ENCODE data around the gene USP17L11. TPM values are rescaled to one million over a fixed set of nuclear protein-coding genes. Genes with fewer than 3 reads are reported as not detected.
"Not testable (repeated sequence)": the region's sequence is repeated elsewhere in the genome, so short reads cannot be mapped to it uniquely, and the experiment has no call there.

USP17L11 gene
- total RNA-seq, 1 experiment from 2014 or later: not detected

- H3K18ac ChIP-seq (ENCODE audit: insufficient read length, low read depth, low read length); H4K91ac ChIP-seq (ENCODE audit: insufficient read length, low read depth, low read length); DNase-seq; H3K4me2 ChIP-seq (ENCODE audit: insufficient read depth, insufficient read length, low read length); H3K9me3 ChIP-seq (ENCODE audit: control insufficient read depth, low read depth, low read length); H2BK15ac ChIP-seq (ENCODE audit: low read depth, low read length); H3T11ph ChIP-seq (ENCODE audit: low read length); H3K27me3 ChIP-seq (ENCODE audit: insufficient read depth, low read length); H3K79me1 ChIP-seq (ENCODE audit: insufficient read depth, low read depth, low read length, poor library complexity, severe bottlenecking); H3K4me1 Mint-ChIP-seq; H3K14ac ChIP-seq (ENCODE audit: insufficient read depth, low read length); H3K27ac ChIP-seq (ENCODE audit: insufficient read length, low read depth, low read length); H4K20me1 ChIP-seq (ENCODE audit: control insufficient read depth, insufficient read depth, insufficient read length); H3K27ac Mint-ChIP-seq; H3K4me3 Mint-ChIP-seq; H3K79me2 ChIP-seq (ENCODE audit: insufficient read depth, low read length); H4K8ac ChIP-seq (replicated peaks; ENCODE audit: insufficient read length, low read depth, low read length); H3K23me2 ChIP-seq (ENCODE audit: insufficient read length, low read depth, low read length, poor library complexity, severe bottlenecking); H2AFZ ChIP-seq (ENCODE audit: low read length); H2BK12ac ChIP-seq (ENCODE audit: insufficient read length, low read depth, low read length); H4K5ac ChIP-seq (ENCODE audit: insufficient read length, low read depth, low read length); H3K23ac ChIP-seq (ENCODE audit: insufficient read length, low read depth, low read length); H3K9ac ChIP-seq (ENCODE audit: extremely low read depth, insufficient read length, low read length); H3K9me3 Mint-ChIP-seq; H3K27me3 Mint-ChIP-seq (ENCODE audit: low read depth); H2BK20ac ChIP-seq (ENCODE audit: low read depth, low read length, poor library complexity, severe bottlenecking); H3K56ac ChIP-seq (ENCODE audit: insufficient read length, low read depth, low read length); H3K4ac ChIP-seq (ENCODE audit: low read depth, low read length); H2AK5ac ChIP-seq (ENCODE audit: insufficient read length, low read length); H3K4me1 ChIP-seq (ENCODE audit: insufficient read depth, low read length); H2BK5ac ChIP-seq (ENCODE audit: insufficient read length, low read length); H2BK120ac ChIP-seq (ENCODE audit: low read depth, low read length, poor library complexity, severe bottlenecking); H3K36me3 Mint-ChIP-seq (ENCODE audit: insufficient read depth in 1 of 3, low read depth in 3 of 3): not testable (repeated sequence)
- no CpG with 5 or more reads among the region's 15 CpGs for WGBS (ENCODE audit: extremely low coverage, insufficient read length, low lambda C conversion rate)
Measured at GRCh38 chr4:9234085-9234484, 18.9 kb downstream of the USP17L11 start, which contains the start of gene USP17L15. Gene USP17L15 (plus strand): TSS chr4:9234385. CDS start chr4:9234385, 0 bp downstream.

- H3K14ac ChIP-seq (ENCODE audit: insufficient read depth, low read length): not testable (repeated sequence)
Measured at GRCh38 chr4:9238461-9238860, 23.3 kb downstream of the USP17L11 start.

More at GRCh38 chr4:9238461-9238860, 23.3 kb downstream of the USP17L11 start:
- H3K27me3 ChIP-seq (ENCODE audit: insufficient read depth, low read length); H3K56ac ChIP-seq (ENCODE audit: insufficient read length, low read depth, low read length); H3K27ac Mint-ChIP-seq; H3K4me1 ChIP-seq (ENCODE audit: insufficient read depth, low read length); H3K23me2 ChIP-seq (ENCODE audit: insufficient read length, low read depth, low read length, poor library complexity, severe bottlenecking); H3K9me3 Mint-ChIP-seq; H3K36me3 Mint-ChIP-seq (ENCODE audit: insufficient read depth in 1 of 3, low read depth in 3 of 3); H3K79me2 ChIP-seq (ENCODE audit: insufficient read depth, low read length); H4K91ac ChIP-seq (ENCODE audit: insufficient read length, low read depth, low read length); H2AK5ac ChIP-seq (ENCODE audit: insufficient read length, low read length); H3K9ac ChIP-seq (ENCODE audit: extremely low read depth, insufficient read length, low read length); H3K4me2 ChIP-seq (ENCODE audit: insufficient read depth, insufficient read length, low read length); H4K20me1 ChIP-seq (ENCODE audit: control insufficient read depth, insufficient read depth, insufficient read length); H3K4ac ChIP-seq (ENCODE audit: low read depth, low read length); H2BK20ac ChIP-seq (ENCODE audit: low read depth, low read length, poor library complexity, severe bottlenecking); H3K4me3 Mint-ChIP-seq; H3K9me3 ChIP-seq (ENCODE audit: control insufficient read depth, low read depth, low read length); H4K5ac ChIP-seq (ENCODE audit: insufficient read length, low read depth, low read length); H2BK12ac ChIP-seq (ENCODE audit: insufficient read length, low read depth, low read length); H3K23ac ChIP-seq (ENCODE audit: insufficient read length, low read depth, low read length); H2BK120ac ChIP-seq (ENCODE audit: low read depth, low read length, poor library complexity, severe bottlenecking); H2BK5ac ChIP-seq (ENCODE audit: insufficient read length, low read length); DNase-seq; H3T11ph ChIP-seq (ENCODE audit: low read length); H3K27me3 Mint-ChIP-seq (ENCODE audit: low read depth); H2AFZ ChIP-seq (ENCODE audit: low read length); H3K79me1 ChIP-seq (ENCODE audit: insufficient read depth, low read depth, low read length, poor library complexity, severe bottlenecking); H3K27ac ChIP-seq (ENCODE audit: insufficient read length, low read depth, low read length); H3K18ac ChIP-seq (ENCODE audit: insufficient read length, low read depth, low read length); H2BK15ac ChIP-seq (ENCODE audit: low read depth, low read length); H4K8ac ChIP-seq (replicated peaks; ENCODE audit: insufficient read length, low read depth, low read length); H3K4me1 Mint-ChIP-seq: not testable (repeated sequence)
- whole genome bisulfite sequencing (ENCODE audit: extremely low coverage, insufficient read length, low lambda C conversion rate): no CpG with 5 or more reads among the region's 12 CpGs
